ENCODE data around the gene ZNF107. TPM values are rescaled to one million over a fixed set of nuclear protein-coding genes. Genes with fewer than 3 reads are reported as not detected.

ZNF107 gene
- total RNA-seq: 2.2 and 2.6 TPM in 2 replicates

DNA sequence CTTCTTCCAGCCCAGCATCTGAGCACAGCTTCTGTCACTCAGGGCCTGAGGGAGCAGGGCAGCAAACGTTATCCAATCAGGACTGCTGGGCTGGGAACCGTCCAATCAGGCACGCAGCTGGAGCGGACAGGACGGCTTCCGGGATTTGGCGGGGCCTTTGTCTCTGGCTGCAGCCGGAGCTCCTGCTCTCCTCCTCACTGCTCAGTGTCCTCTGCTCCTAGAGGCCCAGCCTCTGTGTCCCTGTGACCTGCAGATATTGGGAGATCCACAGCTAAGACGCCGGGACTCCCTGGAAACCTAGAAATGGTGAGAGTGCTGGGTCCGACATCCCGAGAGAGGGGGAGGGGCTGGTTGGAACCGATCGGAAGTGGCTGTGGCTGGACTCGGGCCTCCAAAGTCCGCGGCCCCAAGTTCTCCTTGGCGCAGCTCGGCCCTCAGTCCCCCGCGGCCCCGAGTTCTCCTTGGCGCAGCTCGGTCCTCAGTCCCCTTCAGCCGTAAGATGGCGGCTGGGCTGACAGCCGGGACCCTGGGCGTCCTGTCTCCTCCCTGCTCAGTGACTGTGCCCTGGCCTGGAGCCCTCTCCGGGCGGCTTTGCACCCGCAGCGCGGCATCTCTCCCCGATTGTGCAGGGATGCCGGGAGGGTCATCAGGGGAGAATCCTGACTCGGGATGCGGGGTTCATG is at the start of gene ZNF107:
TSS of gene ZNF107 (plus strand) at position 154 of the 683 bp plus-strand sequence. CDS start at position 304, 150 bp downstream.

Other genes starting within 250 kb of the ZNF107 start
- 7.5 and 12.6 TPM in 2 replicates for gene ZNF680, start 103.1 kb upstream of the ZNF107 start, total RNA-seq
- gene ZNF138, start 128.3 kb downstream of the ZNF107 start, total RNA-seq: 2.2 and 4.1 TPM in 2 replicates
- gene ZNF273, start 237.1 kb downstream of the ZNF107 start, total RNA-seq: 4.4 and 6.4 TPM in 2 replicates

Data from dermis lymphatic vessel endothelial cell (primary cell).